Right lung (tissue), 5 donors: Measurements from ENCODE around the gene CTNNBL1. TPM values are rescaled to one million over a fixed set of nuclear protein-coding genes. Genes with fewer than 3 reads are reported as not detected.

Experiments used
- DNase-seq, 2 donors: peaks; one replicate each; pipeline ENCODE4 v3.0.0-alpha.2; 2013
- polyA plus RNA-seq, 5 donors: library from polyadenylated mRNA; unstranded; fragments of 120-200 nt; gene quantifications; one replicate each; pipeline versions ENCODE4 v1.2.1 to v1.2.3, GENCODE V29; 2013; ENCODE audit warnings: inconsistent platforms in 1 of 5, low replicate concordance in 1 of 5; ENCODE audit not compliant: insufficient read length in 5 of 5, insufficient read depth in 1 of 5

CTNNBL1 gene
- polyA plus RNA-seq, 5 donors = 45.6 to 59.7 (median 51.3) TPM

DNA sequence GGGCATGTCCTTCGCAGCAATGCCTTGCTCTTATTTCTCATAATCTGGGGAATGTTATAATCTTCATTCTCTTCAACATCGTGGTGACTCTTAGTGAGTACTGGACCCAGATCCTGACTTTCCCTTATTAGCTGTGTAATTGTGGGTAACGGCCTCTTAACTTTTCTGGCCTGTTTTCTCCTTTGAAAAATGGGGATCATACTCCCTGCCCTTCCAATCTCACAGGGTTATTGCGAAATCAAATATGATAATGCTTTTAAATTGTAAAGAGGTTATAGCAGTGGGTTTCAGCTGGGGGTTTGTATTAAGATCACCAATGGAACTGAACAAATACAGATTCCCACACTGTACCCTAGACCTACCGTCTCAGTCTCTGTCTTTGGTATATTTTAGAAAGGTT, 77.1 kb downstream of the CTNNBL1 start:
- no peak for DNase-seq

DNA sequence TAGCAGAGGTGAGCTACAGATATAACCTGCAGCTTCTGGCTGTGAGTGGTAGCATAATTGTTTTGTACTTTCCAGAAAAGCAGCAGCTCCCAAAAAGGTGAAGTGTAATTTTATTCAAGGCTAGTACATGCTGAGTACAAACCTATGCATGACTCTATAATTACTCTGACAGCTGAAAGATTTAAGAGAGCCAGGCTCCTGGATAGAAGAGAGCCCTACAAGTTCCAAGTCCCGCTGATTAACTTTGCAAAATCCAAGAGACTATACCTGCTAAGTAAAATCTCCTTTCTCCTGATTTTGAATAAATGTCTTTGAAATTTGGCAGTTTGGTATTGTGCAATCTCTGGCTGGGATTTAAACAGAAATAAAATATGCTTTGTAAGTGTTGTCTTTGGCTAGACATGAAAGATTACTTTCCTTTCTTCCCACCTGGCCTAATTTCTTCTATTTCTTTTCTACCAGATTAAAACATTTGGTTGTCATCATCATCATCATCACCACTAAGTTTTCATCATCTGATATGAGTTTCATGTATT, 79.5 kb downstream of the CTNNBL1 start:
- DNase-seq = no peak

DNA sequence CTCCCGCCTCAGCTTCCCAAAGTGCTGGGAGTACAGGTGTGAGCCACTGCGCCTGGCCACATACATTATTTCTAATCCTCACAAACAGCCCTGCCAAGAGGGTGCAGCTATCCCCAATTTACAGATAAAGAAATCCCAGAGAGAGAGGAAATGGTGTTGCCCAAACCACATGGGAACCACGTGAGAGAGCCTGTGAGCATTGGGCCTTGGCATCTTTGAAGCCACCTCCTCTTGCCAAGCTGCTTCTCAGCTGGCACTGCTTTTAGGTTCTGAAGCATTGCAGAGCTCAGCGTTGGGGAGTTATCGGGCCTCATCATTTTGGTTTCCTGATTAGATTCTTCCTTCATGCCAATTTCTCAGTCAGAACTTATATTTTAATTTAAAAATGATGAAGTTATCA, 80.3 kb downstream of the CTNNBL1 start:
- no peak for DNase-seq

DNA sequence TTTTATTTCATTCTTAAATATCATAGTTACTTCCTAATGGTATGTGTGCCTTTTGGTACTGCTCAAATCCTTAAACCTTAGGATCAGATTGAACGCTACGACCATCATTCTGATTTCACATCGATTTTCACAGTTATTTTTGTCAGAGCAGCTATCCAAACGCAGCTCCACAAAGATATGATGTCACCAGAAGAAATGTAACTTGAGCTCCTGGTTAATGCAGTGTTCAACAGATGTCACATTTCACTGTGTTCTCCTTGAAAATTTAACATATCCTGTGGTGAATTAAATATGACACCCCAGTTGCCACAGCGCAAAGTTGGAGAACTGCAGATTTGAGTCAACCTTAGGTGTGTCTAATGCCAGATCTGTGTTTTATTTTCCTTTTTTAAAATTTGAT, 81.4 kb downstream of the CTNNBL1 start:
- DNase-seq = no peak

DNA sequence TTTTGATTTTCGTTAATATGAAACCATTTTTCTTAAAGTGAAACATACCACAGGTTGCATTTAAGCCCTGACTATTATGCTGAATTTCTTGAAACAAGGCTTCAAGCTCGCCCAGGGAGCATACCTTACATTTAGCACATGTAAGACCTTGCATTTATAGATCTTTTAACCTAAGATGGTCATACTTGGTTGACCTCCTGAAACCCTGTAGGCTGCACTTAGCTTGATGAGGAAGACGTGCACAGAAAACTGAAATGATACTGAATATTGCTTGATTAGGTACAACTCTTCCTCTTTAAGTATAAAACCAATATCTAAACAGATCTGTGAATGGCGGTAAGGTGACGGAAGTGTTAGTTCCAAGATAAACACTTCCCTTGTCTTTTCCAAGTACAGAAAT, 82.2 kb downstream of the CTNNBL1 start:
- no peak for DNase-seq

DNA sequence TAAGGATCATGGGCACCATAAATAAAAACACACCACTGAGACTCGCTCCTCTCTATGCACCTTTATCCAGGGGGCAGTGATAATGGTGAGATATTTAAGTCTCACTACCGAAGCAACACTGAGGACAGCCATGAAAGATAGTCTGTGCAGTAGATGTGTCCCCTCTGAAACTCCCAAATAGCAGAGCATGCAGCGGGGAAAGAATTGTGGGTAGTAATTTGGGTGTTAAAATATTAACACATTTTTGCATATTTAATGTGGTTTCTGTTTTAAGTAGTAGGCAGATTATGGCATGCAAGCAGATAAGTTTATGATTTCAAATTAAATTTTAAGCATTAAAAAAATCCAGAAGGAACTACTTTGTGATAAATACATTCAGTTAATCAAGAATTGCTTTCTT, 82.7 kb downstream of the CTNNBL1 start:
- DNase-seq = no peak

DNA sequence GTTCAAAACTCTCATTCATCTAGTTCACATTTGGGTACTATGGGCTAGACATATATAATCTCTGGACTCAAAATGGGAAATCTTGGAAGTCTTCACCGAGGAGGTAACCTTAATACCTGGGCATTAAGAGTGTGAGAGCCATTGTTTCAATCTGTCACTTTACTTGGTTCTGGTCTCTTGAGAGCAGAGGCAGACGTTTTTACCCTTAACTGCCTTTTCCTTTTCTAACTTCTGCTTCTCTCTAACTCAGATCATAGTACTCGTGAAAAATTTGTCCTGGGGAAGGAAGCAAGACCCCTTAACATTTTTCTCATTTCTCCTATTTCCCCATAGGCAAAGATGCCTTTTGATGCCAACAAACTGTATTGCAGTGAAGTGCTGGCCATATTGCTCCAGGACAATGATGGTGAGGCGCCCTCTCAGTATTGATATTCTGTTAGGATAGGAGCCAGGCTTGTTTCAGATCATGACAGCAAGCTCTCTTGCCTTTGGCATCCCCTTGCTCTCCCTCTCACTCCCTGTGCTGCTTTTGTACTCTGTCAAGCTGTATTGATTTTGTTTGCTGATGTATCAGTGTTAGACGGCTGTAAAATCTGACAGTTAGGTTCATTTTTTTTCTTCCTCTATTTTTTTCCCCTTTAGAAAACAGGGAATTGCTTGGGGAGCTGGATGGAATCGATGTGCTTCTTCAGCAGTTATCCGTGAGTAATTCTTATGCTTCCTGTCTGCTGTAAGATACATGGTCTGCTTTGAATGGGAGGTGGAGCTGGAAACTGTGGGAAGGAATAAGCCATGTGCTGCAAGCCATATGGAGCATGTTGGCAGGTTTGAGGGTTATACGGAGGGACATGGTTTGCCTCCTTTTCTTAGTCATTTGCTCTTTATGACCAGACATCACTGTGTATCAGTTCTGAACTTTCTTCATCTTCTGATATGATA, 83.5 kb downstream of the CTNNBL1 start:
- DNase-seq = no peak

DNA sequence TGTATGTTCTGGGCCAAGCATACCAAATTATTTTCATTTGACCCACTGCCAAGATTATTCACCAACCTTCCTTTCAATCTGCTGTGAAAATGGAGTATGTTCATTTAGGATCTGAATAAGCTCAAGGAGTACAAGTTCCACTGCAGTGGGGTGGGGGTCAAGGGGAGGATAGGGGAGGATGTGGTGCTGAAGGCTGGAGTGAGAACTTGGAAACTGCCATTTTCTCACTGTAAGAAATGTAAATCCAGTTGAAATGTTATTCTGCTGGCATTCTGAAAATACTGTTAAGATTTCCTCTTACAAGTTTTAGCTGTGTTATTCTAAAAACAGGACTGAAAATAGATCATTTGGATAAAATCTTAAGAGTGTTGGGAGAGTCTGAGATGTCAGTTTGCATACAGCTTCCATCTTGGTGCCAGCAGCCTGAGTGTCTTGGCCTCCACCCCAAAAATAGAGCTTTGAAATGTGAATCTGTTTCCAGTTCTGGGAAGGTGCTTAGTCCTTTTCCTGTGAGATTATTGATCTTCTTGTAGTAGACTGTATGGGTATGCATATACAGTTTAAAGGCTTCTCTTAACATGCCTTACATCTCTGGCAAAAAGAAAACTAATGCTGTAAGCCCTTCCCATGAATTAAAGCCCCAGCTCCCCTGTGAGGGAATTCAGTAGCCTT, 84.3 kb downstream of the CTNNBL1 start:
- no peak for DNase-seq

DNA sequence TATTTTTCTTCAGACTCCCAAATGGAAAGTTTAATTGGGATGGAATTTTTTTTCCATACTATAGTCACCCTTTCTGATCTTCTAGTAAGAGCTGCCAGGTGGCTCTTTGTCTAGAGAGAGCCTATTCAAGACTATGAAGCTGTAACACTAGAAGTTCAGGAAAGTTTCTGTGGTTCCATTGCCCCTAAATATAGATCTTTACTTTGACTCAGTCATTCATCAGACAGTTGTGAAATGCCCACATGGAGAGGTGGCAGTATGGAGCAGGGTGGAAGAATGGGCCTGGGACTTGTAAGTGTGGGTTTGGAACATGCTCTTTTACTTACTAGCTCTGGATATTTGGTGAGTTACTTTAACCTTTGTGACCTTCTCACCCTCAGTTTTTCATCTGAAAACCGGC, 87.8 kb downstream of the CTNNBL1 start:
- no peak for DNase-seq

DNA sequence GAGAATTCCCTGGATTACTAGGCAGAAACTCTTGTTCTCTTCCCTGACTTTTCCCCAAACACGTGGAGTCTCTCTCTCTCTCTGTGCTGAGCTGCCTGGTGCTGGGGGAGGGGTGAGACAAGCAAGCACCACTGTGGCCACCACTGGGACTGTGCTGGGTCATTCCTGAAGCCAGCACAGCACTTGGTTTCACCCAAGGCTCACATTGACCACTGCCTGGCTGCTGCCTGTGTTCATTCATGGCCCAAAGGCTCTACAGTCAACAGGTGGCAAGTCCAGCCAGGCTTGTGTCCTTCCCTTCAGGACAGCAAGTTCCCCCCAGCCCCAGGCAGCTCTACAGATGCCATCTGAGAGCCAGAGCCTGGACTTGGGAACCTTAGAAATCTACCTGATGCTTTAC, 92.2 kb downstream of the CTNNBL1 start:
- DNase-seq = no peak

DNA sequence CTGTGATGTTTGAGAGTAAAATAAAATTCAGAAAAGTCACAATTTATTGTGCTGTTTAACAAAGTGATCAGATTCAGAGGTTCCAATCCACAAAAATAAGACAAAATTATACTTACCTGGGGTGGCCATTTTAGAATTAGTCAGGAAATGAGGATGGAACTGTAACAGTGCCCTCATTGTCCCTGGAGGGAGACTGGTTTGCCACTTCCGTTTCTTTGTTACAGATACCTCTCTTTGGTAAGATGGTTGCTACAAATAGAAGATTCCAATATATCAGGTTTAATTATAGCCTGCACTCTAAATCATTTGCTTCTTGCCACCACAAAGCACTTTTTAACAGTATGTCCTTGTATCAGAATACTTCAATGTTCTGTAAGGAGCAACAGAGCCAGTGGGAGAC, 95.6 kb downstream of the CTNNBL1 start:
- no peak for DNase-seq

DNA sequence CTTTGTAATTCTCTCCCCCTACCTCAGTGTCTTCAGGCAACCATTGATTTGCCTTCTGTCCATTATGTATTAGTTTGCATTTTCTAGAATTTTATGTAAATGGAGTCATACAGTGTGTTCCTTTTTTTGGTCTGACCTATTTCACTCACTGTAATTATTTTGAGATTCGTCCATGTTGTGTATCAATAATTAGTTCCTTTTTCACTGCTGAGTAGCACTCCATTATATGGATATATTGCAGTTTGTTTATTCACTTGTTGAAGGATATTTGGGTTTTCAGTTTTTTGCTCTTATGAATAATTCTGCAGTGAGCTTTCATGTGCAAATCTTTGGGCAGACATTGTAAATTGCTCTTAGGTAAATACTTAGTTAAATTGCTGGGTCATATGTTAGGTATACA, 97.1 kb downstream of the CTNNBL1 start:
- no peak for DNase-seq

DNA sequence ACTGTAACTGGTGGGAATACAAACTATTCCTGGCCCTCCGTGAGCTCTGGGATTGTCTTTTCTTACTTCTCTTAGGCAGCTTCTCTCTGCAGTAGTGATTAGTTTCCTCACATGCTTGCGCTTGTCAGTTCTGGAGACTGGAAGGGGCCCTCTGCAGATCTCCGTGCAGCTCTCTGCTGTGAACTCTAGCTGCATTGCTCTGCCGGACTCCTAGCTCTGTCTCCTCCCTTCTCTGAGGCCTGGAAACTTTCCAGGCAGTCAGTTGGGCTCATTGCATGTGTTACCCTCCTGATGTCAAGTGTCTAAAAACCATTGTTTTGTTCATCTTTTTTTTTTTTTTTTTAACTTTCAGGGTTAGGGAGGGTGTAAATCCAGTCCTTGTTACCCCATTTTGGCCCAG, 102.3 kb downstream of the CTNNBL1 start:
- DNase-seq = peak in 1 of 2 donors; percentile 5

DNA sequence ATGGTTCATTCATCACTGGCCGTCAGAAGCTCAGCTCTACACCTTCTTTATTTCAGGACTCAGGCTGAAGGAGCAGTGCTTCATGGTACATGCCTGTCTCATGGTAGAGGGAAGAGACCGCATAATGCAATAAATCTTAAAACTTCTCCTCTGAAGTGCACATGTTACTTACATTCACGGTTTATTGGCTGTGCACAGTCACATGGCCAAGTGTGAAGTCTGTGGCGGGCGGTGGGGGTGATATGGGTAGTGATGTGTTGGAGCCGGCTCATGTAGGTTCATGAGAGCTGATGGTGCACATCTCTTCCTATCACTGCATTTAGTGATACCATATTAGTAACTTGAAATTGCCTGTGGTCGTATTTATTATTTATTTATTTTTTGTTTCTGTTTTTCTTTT, 102.9 kb downstream of the CTNNBL1 start:
- DNase-seq = no peak

DNA sequence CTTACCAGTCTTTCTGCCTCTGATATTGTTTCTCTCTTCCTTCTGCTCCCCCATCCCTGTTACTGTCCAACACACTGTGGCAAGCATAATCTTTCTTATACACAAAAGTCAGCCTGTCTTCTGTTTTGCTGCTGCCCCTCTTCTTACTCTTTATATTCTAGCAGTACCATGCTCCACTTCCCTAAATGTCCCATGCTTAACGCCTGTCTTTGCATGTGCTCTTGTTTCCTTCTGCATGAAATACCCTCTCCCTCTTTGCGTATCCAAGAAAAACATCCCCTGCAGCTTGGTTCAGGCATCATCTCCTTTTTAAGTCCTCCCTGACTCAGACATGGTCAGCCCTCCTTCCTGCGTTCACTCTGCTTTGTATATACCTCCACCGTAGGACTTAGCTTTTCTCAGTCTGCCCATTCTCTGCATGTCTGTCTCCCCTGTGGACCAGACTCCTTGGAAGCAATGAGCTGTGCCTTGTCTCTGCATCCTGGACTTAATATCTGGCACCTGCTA, 103.9 kb downstream of the CTNNBL1 start:
- DNase-seq = no peak

DNA sequence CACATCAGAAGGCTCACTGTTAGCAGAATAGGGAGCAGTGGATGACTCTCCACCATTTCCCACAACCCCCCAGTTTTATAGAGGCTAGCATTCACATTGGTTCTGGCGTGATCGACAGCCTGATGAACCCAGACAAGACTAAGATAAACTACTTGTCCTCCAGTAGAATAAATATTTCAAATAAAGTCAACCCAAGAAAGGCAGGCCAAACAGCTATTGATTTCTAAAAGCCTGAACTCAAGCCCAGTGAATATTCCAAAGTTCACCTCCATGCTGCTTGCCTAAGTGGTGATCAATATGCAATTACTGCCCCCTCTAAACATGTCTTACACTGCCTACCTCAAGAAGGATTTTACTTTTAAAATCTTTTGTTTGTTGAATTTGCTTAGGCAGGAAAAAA, 104.5 kb downstream of the CTNNBL1 start:
- DNase-seq = no peak

DNA sequence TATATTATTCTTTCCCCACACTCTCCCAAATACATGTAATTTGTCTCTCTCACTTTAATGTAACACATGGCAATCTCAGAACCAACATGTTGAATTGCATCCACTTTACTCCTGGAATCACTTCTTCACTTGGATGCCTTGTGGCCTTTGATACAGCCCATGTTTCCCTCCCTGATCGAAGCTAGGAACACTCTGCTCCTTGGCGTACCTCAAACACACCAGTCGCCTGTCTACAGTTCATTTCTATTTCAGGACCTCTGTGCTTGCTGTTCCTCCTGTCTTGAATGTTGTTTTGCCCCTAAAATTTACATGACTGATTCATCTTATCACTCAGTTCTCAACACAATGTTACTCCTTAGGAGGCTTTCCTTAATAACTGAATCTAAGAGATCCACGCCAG, 106.8 kb downstream of the CTNNBL1 start:
- DNase-seq = no peak

DNA sequence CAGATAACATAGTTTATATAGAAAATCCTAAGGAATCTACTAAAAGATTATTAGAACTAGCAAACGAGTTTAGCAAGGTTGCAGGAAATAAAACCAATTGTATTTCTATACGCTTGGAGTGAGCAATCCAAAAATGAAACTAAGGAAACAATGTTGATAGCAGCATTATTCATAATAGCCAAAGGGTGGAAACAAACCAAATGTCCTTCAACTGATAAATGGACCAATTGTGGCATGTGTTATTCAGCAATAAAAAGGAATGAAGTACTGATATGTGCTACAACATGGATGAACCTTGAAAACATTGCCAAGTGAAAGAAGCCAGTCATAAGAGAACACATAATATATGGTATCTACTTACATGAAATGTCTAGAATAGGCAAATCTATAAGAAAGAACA, 108.1 kb downstream of the CTNNBL1 start:
- DNase-seq = no peak

DNA sequence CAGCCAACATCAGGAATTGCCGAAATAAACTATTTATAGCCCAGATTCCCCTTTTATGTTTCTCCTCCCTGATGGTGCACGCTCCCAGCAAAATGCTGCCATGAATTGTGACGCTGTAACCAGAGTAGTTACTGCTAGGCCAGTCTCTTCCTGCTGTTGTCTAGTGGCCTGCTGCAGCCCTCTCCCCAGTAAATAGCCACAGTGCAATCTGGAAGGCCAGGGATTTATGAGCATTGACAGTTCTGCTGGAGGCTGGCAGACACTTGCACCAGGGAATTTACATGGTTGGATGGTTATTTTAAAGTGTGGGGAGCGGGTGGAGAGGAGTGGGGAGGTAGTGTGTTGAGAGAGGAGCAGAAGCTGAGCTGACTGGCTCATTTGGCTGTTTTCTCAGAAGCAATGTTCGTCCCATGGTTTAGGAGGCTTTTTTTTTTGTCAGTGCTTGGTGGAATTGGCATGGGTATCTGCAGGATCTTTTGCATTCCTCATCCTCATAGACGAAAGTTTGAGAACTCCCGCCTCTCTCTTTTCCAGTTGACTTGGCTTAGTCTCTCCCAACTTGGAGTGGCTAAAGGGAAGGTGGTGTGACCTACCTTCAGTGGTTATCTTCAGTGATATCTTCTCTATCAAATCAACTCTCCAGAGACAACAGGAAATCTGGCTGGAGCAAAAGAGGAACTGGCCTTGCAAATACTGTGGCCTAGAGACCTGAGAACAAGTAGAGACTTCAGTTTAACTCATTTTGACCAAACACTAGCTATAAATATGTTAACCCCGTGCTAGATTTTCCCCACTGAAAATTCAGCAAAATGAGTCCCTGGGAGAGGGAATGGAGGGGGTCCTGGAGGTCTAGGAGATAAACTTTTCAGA, 109.8 kb downstream of the CTNNBL1 start:
- no peak for DNase-seq

DNA sequence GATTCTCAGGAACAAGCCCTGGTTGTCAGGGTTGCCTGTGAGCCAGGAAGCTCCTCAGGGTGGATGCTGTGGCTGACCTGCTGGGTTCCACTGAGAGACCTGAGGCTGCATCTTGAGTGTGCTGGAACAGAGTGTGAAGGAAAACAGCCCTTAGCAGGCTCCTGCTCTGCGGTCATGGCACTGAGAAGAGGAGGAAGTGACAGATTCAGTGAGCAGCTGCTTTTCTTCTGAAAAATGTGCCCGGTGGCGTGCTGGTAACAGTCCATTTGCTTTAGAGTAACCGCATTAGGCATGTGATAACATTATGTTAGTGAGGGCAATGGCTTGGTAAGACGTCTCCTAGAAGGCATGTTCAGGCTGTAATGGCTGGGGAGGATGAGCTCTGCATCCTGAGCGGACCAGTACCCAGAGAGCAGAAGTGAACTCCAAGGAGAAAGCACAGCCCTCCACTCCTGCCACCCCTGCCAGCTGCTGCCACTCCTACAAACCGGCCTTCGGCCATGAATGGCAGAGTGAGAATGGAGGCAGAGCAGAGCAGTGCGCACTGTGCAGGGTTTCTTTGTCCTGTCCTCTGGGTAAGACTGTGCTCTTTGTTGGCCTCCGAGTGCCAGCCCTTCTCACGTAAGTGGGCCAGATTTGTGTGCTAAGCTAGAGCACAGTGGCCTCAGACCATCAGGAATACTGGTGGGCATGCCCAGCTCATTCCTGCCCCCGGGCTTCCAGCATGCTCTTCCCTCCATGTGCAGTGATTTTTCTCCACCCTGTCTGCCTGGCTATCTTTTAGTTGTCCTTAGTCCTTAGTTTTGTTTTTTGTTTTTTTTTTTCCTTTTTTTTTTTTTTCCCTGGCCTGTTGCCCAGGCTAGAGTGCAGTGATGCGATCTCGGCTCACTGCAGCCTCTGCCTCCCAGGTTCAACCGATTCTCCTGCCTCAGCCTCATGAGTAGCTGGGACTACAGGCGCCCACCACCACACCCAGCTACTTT, 111.0 kb downstream of the CTNNBL1 start:
- no peak for DNase-seq
